ENCODE data around the gene ANKRD11. TPM values are rescaled to one million over a fixed set of nuclear protein-coding genes. Genes with fewer than 3 reads are reported as not detected.
A peak's percentile ranks its signal among the peaks of the same experiment; 100 is the strongest.

Gene ANKRD11
- total and polyA plus RNA-seq, 2 donors (not counting 3 experiments of a cell fraction or from before 2014, with no cell fraction given) = 55.8 to 191 TPM

DNA sequence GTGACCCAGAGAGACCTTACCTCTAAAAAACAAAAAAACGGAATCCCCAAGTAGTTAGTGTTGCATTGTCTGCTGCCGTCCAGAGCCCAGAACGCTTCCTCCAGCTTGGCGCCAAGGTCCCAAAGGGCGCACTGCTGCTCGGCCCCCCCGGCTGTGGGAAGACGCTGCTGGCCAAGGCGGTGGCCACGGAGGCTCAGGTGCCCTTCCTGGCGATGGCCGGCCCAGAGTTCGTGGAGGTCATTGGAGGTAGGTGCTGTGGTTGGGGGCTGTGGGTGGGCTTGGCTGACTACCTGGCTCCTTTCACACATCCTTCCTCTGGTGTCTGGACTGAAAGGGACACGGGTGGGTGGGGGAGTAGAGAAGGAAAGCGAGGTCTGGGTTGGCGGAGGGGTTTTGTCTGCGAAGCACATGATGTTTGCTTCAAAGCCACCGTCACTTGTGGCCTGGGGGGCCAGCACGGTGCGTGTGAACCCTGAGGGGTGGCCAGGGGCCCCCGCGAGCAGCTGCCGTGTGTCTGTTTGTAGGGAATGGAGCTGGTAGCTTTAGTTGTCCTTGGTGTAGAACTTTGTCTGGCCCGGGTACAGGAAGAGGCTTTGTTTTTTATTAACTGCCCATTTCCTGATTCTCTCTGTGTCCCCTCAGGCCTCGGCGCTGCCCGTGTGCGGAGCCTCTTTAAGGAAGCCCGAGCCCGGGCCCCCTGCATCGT, 41.6 kb upstream of the ANKRD11 start:
- DNase-seq (ENCODE audit: low read depth, low spot score) = peak; percentile 40
- peaks cover 5 to 35% of the 10 kb centered on the region in 2 experiments for H3K36me3 ChIP-seq (ENCODE audit: control insufficient read depth in 2 of 2, extremely low read depth in 1 of 2, insufficient read depth in 2 of 2, low read length in 2 of 2)

DNA sequence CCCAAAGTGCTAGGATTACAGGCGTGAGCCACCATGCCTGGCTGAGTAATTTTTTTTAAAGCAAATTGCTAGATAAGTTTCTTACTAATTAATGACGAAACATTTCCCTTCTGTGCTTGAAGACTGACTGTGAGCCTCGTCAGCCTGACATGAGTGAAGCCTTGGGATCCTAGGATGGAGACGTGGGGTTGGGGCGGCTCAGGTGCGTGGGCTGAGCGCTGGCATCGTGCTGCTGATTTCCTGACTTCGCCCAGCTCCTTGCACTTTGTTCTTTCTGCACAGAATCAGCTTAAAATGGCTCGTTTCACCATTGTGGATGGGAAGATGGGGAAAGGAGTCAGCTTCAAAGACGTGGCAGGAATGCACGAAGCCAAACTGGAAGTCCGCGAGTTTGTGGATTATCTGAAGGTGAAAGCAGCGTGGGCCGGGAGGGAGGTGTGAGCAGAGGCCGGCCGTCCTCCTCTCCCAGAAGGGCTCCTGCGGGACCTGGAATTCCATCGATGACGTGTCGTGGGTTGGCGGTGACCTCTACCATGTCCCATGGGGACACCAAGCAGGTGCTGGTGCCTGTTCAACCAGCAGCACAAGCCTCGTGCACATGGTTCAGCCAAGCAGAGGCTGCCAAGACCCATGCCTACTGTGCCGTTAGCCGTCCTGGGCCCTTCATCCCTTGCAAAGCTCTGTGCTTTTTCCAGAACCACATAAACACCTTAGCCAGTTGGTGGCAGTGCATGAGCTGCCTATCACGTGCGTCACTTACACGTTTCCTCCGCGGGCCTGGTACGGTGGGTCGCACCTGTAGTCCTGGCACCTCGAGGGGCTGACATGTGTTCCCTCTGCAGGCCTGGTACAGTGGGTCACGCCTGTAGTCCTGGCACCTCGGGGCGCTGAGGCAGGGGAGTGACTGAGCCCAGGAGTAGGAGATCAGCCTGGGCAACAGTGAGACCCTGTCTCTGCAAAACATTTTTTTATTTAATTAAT, 40.3 kb upstream of the ANKRD11 start:
- Histone ChIP-seq H2AFZ (ENCODE audit: low read depth, low read length) (no peak overlapping the region), H3K4me1 (ENCODE audit: control insufficient read depth, extremely low read depth, insufficient read depth, low read length) (peaks cover 17% of the 10 kb centered on the region), H3K27ac (ENCODE audit: insufficient read depth, low read depth, low read length) (no peak overlapping the region), H3K79me2 (ENCODE audit: control insufficient read depth, insufficient read depth, low read length) (peaks cover 5% of the 10 kb centered on the region), H3K4me2 (ENCODE audit: insufficient read depth, low read length) (no peak overlapping the region), H3K27me3 (ENCODE audit: control insufficient read depth in 2 of 2, insufficient read depth in 2 of 2, low read length in 2 of 2) (no peaks in the 10 kb centered on the region), H3K4me3 (replicated peaks in 1 of 3; ENCODE audit: insufficient read depth in 1 of 3, low read depth in 1 of 3, low read length in 3 of 3) (no peak overlapping the region), H3K9me3 (replicated peaks; ENCODE audit: control insufficient read depth, insufficient read depth, low read length) (no peaks in the 10 kb centered on the region), H4K20me1 (replicated peaks; ENCODE audit: control insufficient read depth, extremely low read depth, insufficient read depth, low read length) (no peaks in the 10 kb centered on the region), H3K36me3 (ENCODE audit: control insufficient read depth in 2 of 2, extremely low read depth in 1 of 2, insufficient read depth in 2 of 2, low read length in 2 of 2) (peaks cover 9 to 34% of the 10 kb centered on the region in 2 experiments), H3K9me1 (replicated peaks; ENCODE audit: control insufficient read depth, extremely low read depth, insufficient read depth, low read length) (no peaks in the 10 kb centered on the region), H3K9ac (replicated peaks; ENCODE audit: extremely low read depth, insufficient read depth, low read length) (no peak overlapping the region)
- no peak for DNase-seq (ENCODE audit: low read depth, low spot score)
- ChIA-PET POLR2A (interaction anchor here (0.6 kb wide), 1 partner anchor 24 kb away, joined by 6 read pairs; no protein-coding TSS in a partner anchor), CTCF (interaction anchor here (1.4 to 2.4 kb wide), 2 partner anchors 11 to 26 kb away, joined by 3 to 7 read pairs; no protein-coding TSS in a partner anchor)
- no TSS peak for BruUV-seq (replicated peaks)
- dilution Hi-C loops (cut with MboI; ENCODE audit: extremely low pct_ligation_motif_present, low sequenced_read_pairs) = no loop called here
- intact Hi-C loops (cut with micrococcal nuclease) = no loop called here
- FAIRE-seq = no peak
- no peak for TF ChIP-seq POLR2A (IDR thresholded peaks at IDR 0.05; ENCODE audit: low read depth, low read length)
- TF ChIP-seq, protein P1, sequence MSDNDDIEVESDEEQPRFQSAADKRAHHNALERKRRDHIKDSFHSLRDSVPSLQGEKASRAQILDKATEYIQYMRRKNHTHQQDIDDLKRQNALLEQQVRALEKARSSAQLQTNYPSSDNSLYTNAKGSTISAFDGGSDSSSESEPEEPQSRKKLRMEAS (IDR thresholded peaks at IDR 0.05; ENCODE audit: insufficient read depth, insufficient read length) = no peak
- no peak for TF ChIP-seq MYC (IDR thresholded peaks at IDR 0.05; ENCODE audit: low read depth, low read length)
- no peak for TF ChIP-seq EZH2 (IDR thresholded peaks at IDR 0.05; ENCODE audit: borderline replicate concordance, low read depth, low read length, severe bottlenecking)
- TF ChIP-seq FOS (IDR thresholded peaks at IDR 0.05; ENCODE audit: borderline replicate concordance, insufficient read depth, low read length) = no peak
- TF ChIP-seq JUN (IDR thresholded peaks at IDR 0.05; ENCODE audit: borderline replicate concordance, insufficient read depth, insufficient read length, low read depth) = no peak
- TF ChIP-seq GATA2 (IDR thresholded peaks at IDR 0.05; ENCODE audit: insufficient read depth, insufficient read length, low read depth, low read length) = no peak
- TF ChIP-seq, protein P2, sequence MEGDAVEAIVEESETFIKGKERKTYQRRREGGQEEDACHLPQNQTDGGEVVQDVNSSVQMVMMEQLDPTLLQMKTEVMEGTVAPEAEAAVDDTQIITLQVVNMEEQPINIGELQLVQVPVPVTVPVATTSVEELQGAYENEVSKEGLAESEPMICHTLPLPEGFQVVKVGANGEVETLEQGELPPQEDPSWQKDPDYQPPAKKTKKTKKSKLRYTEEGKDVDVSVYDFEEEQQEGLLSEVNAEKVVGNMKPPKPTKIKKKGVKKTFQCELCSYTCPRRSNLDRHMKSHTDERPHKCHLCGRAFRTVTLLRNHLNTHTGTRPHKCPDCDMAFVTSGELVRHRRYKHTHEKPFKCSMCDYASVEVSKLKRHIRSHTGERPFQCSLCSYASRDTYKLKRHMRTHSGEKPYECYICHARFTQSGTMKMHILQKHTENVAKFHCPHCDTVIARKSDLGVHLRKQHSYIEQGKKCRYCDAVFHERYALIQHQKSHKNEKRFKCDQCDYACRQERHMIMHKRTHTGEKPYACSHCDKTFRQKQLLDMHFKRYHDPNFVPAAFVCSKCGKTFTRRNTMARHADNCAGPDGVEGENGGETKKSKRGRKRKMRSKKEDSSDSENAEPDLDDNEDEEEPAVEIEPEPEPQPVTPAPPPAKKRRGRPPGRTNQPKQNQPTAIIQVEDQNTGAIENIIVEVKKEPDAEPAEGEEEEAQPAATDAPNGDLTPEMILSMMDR (IDR thresholded peaks at IDR 0.05; ENCODE audit: extremely low read depth in 1 of 2, insufficient read depth in 1 of 2, low read depth in 1 of 2, low read length in 2 of 2) = no peak
- TF ChIP-seq POLR2AphosphoS5 (IDR thresholded peaks at IDR 0.05; ENCODE audit: insufficient read depth, low read depth, low read length) = no peak

More for the DNA sequence above, 41.6 kb upstream of the ANKRD11 start:
- ChIA-PET POLR2A (no interaction called here), CTCF (interaction anchor here (0.7 to 0.8 kb wide), 2 partner anchors 10 to 251 kb away, joined by 3 read pairs; no protein-coding TSS in a partner anchor)
- H3K4me2 ChIP-seq (ENCODE audit: insufficient read depth, low read length) = no peak overlapping the region
- peak overlapping the region; percentile 38 for H3K27ac ChIP-seq (ENCODE audit: insufficient read depth, low read depth, low read length)
- TF ChIP-seq POLR2A (IDR thresholded peaks at IDR 0.05; ENCODE audit: low read depth, low read length) = peak; percentile 35
- TF ChIP-seq GATA2 (IDR thresholded peaks at IDR 0.05; ENCODE audit: insufficient read depth, insufficient read length, low read depth, low read length) = no peak
- no TSS peak for BruUV-seq (replicated peaks)
- H3K27me3 ChIP-seq (ENCODE audit: control insufficient read depth in 2 of 2, insufficient read depth in 2 of 2, low read length in 2 of 2) = no peaks in the 10 kb centered on the region
- no peaks in the 10 kb centered on the region for H3K9me1 ChIP-seq (replicated peaks; ENCODE audit: control insufficient read depth, extremely low read depth, insufficient read depth, low read length)
- peaks cover 17% of the 10 kb centered on the region for H3K4me1 ChIP-seq (ENCODE audit: control insufficient read depth, extremely low read depth, insufficient read depth, low read length)
- dilution Hi-C loops (cut with MboI; ENCODE audit: extremely low pct_ligation_motif_present, low sequenced_read_pairs) = no loop called here
- H3K9ac ChIP-seq (replicated peaks; ENCODE audit: extremely low read depth, insufficient read depth, low read length) = no peak overlapping the region
- H3K79me2 ChIP-seq (ENCODE audit: control insufficient read depth, insufficient read depth, low read length) = peaks cover 7% of the 10 kb centered on the region
- FAIRE-seq = peak; percentile 50
- H4K20me1 ChIP-seq (replicated peaks; ENCODE audit: control insufficient read depth, extremely low read depth, insufficient read depth, low read length) = no peaks in the 10 kb centered on the region
- intact Hi-C loops (cut with micrococcal nuclease) = no loop called here
- H3K9me3 ChIP-seq (replicated peaks; ENCODE audit: control insufficient read depth, insufficient read depth, low read length) = no peaks in the 10 kb centered on the region
- no peak overlapping the region for H2AFZ ChIP-seq (ENCODE audit: low read depth, low read length)
- H3K4me3 ChIP-seq (replicated peaks in 1 of 3; ENCODE audit: insufficient read depth in 1 of 3, low read depth in 1 of 3, low read length in 3 of 3) = no peak overlapping the region
